Measurements from ENCODE around the gene ADCYAP1. TPM values are rescaled to one million over a fixed set of nuclear protein-coding genes. Genes with fewer than 3 reads are reported as not detected.

The ADCYAP1 gene
- polyA plus RNA-seq, 4 donors, result 0.56 to 0.66 TPM; not detected in 2

DNA sequence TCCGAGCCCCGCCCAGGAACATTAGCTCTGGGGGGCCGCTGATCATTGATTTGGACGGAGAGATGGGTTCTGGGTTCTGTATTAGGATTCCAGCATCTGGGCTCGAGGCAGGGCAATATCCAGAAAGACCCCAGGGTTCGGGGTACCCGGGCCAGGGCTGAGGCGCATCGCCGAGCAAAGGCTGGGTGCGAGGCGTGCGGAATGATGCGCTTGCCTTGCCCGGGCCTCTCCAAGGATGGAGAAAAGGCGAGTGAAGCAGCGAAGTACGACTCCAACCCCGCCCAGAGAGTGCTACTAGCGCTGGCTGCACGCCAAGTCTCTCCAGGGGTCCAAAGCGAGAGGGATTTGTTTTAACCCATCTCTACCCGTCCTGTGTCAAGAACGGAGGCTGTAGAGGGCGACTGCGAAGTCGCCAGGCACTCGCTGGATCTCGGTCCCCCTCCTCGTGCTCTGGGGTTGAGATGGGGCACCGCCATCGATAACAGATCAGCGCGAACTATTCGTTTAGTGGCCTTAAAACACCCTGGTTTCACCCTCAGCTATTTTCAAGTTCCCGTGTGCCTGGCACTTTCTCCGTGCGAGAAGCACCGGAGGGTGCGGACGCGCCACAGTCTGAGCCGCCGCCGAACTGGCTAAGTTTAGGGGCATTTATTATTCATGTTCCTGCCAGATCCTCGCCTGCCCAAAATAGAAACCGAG, 1.9 kb downstream of the ADCYAP1 start:
- no peak for FAIRE-seq
- Histone ChIP-seq H3K4me3 (ENCODE audit: low read depth in 1 of 3, low read length in 3 of 3) (no peak overlapping the region), H3K9me3 (ENCODE audit: control insufficient read depth in 2 of 2, insufficient read depth in 1 of 2, low read depth in 1 of 2, low read length in 1 of 2) (no peaks in the 10 kb centered on the region), H3K4me1 (ENCODE audit: control insufficient read depth in 3 of 3, insufficient read depth in 2 of 3, low read depth in 1 of 3, low read length in 2 of 3) (peaks cover 0 to 11% (median 10%) of the 10 kb centered on the region in 3 donors), H3K27ac (ENCODE audit: low read depth in 1 of 3, low read length in 2 of 3) (no peak overlapping the region), H3K27me3 (ENCODE audit: control insufficient read depth in 3 of 3, insufficient read depth in 3 of 3, low read length in 3 of 3) (peaks cover 21 to 87% (median 58%) of the 10 kb centered on the region in 3 donors), H3K36me3 (ENCODE audit: control insufficient read depth in 3 of 3, insufficient read depth in 2 of 3, low read depth in 1 of 3, low read length in 3 of 3) (no peaks in the 10 kb centered on the region)
- DNase-seq, result no peak
- 3 to 13% (median 11%) methylated on average over 47 of the region's 47 CpGs for WGBS, 3 donors

- H3K9me3 ChIP-seq (ENCODE audit: control insufficient read depth in 2 of 2, insufficient read depth in 1 of 2, low read depth in 1 of 2, low read length in 1 of 2), result no peaks in the 10 kb centered on the region
- 3% methylated on average over 61 to 75 of the region's 75 CpGs for WGBS, 3 donors
- H3K36me3 ChIP-seq (ENCODE audit: control insufficient read depth in 3 of 3, insufficient read depth in 2 of 3, low read depth in 1 of 3, low read length in 3 of 3), result no peaks in the 10 kb centered on the region
- H3K4me3 ChIP-seq (ENCODE audit: low read depth in 1 of 3, low read length in 3 of 3), result peak overlapping the region in 2 of 3 donors; percentile 15 to 28
- DNase-seq, result peak in 1 of 2 donors; percentile 22
- no peak for FAIRE-seq
- no peak overlapping the region for H3K27ac ChIP-seq (ENCODE audit: low read depth in 1 of 3, low read length in 2 of 3)
- H3K27me3 ChIP-seq (ENCODE audit: control insufficient read depth in 3 of 3, insufficient read depth in 3 of 3, low read length in 3 of 3), result peaks cover 21 to 82% (median 52%) of the 10 kb centered on the region in 3 donors
- peaks cover 0 to 11% (median 10%) of the 10 kb centered on the region in 3 donors for H3K4me1 ChIP-seq (ENCODE audit: control insufficient read depth in 3 of 3, insufficient read depth in 2 of 3, low read depth in 1 of 3, low read length in 2 of 3)
These were observed 2.6 kb downstream of the ADCYAP1 start for GRCh38 chr18:907115-907884.

DNA sequence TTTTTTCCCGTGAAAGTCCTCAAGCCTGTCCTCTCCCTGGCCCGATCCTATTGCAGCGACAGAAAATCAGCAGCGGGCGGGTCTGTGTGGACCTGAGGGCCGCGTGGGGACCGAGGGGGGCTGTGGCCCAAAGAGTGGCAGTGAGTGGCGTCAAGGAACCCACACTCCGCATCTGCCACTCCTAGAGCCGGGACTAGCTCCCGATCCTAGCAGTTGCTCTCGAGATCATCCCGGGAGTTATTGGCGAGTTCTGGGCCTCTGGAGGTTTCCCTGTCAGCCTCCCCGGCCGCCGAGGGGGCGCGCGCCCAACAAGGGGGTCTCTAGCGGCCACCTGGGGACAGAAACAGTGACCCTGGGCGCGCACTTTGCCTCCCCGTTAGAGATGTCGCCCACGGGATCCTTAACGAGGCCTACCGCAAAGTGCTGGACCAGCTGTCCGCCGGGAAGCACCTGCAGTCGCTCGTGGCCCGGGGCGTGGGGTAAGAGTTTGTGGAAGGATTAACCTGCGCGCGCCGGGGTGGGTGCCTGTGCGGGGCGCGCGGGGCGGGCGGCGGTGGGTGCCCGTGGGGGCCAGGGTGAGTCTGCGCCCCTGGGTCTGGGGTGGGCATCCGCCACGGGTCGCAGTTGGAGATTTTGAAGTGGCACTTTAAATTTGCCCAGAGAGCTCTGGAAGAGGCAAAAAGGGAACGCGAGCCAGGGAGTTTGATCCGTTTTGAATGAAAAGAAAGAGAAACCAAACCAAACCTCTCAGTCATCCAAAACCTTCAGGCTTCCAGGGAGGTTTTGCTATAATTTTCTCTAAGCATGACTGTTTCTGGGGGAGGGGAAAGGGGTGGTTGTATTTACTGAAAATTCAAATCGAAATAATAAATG, 3.5 kb downstream of the ADCYAP1 start:
- peaks cover 0 to 11% (median 10%) of the 10 kb centered on the region in 3 donors for H3K4me1 ChIP-seq (ENCODE audit: control insufficient read depth in 3 of 3, insufficient read depth in 2 of 3, low read depth in 1 of 3, low read length in 2 of 3)
- no peak for DNase-seq
- peaks cover 21 to 77% (median 49%) of the 10 kb centered on the region in 3 donors for H3K27me3 ChIP-seq (ENCODE audit: control insufficient read depth in 3 of 3, insufficient read depth in 3 of 3, low read length in 3 of 3)

DNA sequence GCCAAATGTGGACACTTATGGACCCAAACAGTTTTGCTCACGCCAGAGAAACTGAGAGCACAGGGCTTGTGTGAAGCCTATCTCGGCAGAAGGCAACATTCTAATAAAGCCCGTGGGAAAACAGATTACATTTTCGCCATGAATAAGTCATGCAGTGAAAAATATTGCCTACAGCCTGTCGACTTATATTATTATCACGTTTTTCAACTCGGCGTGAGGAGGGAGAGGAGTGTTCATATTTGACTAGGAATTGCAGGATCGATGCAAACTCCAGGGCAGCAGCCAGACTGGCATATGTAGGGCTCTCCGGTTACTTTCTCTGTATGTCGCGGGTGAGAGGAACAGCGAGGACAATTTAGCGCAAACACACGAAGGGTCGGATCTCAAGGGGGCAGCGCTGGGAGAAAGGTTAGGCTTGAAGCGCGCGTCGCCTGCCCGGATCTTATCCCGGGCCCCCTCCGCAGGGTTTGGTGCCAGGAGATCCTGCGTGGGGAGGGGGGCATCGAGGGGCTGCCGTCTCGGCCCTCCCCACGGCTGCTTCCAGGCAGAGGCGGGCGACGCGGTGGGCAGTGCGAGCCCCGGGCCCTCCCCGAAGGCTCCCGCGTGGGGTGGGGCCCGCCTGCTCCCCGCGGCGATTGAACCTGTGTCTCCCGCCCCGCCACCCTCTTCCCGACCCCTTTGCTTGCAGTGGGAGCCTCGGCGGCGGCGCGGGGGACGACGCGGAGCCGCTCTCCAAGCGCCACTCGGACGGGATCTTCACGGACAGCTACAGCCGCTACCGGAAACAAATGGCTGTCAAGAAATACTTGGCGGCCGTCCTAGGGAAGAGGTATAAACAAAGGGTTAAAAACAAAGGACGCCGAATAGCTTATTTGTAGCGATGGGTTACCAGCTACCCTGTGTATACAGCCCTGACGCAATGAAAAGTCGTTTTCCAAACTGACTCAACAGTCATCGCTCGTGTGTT, 4.4 kb downstream of the ADCYAP1 start:
- Histone ChIP-seq H3K27me3 (ENCODE audit: control insufficient read depth in 3 of 3, insufficient read depth in 3 of 3, low read length in 3 of 3) (peaks cover 21 to 70% (median 46%) of the 10 kb centered on the region in 3 donors), H3K4me3 (ENCODE audit: low read depth in 1 of 3, low read length in 3 of 3) (peak overlapping the region in 2 of 3 donors; percentile 2 to 28), H3K4me1 (ENCODE audit: control insufficient read depth in 3 of 3, insufficient read depth in 2 of 3, low read depth in 1 of 3, low read length in 2 of 3) (peaks cover 0 to 11% (median 10%) of the 10 kb centered on the region in 3 donors), H3K27ac (ENCODE audit: low read depth in 1 of 3, low read length in 2 of 3) (no peak overlapping the region), H3K36me3 (ENCODE audit: control insufficient read depth in 3 of 3, insufficient read depth in 2 of 3, low read depth in 1 of 3, low read length in 3 of 3) (no peaks in the 10 kb centered on the region), H3K9me3 (ENCODE audit: control insufficient read depth in 2 of 2, insufficient read depth in 1 of 2, low read depth in 1 of 2, low read length in 1 of 2) (no peaks in the 10 kb centered on the region)
- FAIRE-seq (no peak), DNase-seq (no peak)
- WGBS, 3 donors, result 5 to 18% (median 12%) methylated on average over 57 to 69 of the region's 69 CpGs

More for the DNA sequence above, 3.5 kb downstream of the ADCYAP1 start:
- peak overlapping the region; percentile 11 to 28 (median 15) for H3K4me3 ChIP-seq (ENCODE audit: low read depth in 1 of 3, low read length in 3 of 3)
- WGBS, 3 donors, result 4 to 9% (median 9%) methylated on average over 55 of the region's 55 CpGs
- H3K9me3 ChIP-seq (ENCODE audit: control insufficient read depth in 2 of 2, insufficient read depth in 1 of 2, low read depth in 1 of 2, low read length in 1 of 2), result no peaks in the 10 kb centered on the region
- H3K36me3 ChIP-seq (ENCODE audit: control insufficient read depth in 3 of 3, insufficient read depth in 2 of 3, low read depth in 1 of 3, low read length in 3 of 3), result no peaks in the 10 kb centered on the region
- no peak overlapping the region for H3K27ac ChIP-seq (ENCODE audit: low read depth in 1 of 3, low read length in 2 of 3)
- FAIRE-seq, result no peak

- no peak for FAIRE-seq
- no peak for DNase-seq
- WGBS, 3 donors, result 44 to 60% (median 56%) methylated on average over 5 of the region's 5 CpGs
These were observed 5.6 kb downstream of the ADCYAP1 start for GRCh38 chr18:910247-910646.

DNA sequence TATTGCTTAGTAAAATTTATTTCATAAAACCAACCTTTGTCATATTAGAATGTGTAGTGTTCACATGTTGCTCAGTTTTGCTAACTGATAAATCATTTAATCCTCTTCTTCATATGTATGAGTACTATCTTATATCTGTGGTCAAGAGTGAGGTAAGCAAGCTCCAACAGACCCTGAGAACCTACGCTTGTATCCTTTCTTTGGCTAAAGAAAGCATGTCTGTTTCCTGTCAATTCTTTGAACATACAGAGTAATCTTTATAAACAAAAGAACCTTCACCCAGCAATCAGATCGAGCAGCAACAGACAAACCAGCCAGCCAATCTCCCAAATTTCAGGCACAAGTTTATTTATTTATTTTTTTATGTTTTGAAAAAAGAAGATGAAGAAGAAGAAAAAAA, 6.4 kb downstream of the ADCYAP1 start:
- Histone ChIP-seq H3K27ac (ENCODE audit: low read depth in 1 of 3, low read length in 2 of 3) (no peak overlapping the region), H3K4me1 (ENCODE audit: control insufficient read depth in 3 of 3, insufficient read depth in 2 of 3, low read depth in 1 of 3, low read length in 2 of 3) (peaks cover 0 to 11% (median 10%) of the 10 kb centered on the region in 3 donors), H3K9me3 (ENCODE audit: control insufficient read depth in 2 of 2, insufficient read depth in 1 of 2, low read depth in 1 of 2, low read length in 1 of 2) (no peaks in the 10 kb centered on the region), H3K4me3 (ENCODE audit: low read depth in 1 of 3, low read length in 3 of 3) (no peak overlapping the region), H3K27me3 (ENCODE audit: control insufficient read depth in 3 of 3, insufficient read depth in 3 of 3, low read length in 3 of 3) (peaks cover 15 to 50% (median 28%) of the 10 kb centered on the region in 3 donors), H3K36me3 (ENCODE audit: control insufficient read depth in 3 of 3, insufficient read depth in 2 of 3, low read depth in 1 of 3, low read length in 3 of 3) (no peaks in the 10 kb centered on the region)
- no peak for DNase-seq
- FAIRE-seq, result no peak
- WGBS, 3 donors, result 7 to 9% (median 7%) methylated on average over 2 of the region's 2 CpGs

More at GRCh38 chr18:910247-910646, 5.6 kb downstream of the ADCYAP1 start:
- peaks cover 15 to 58% (median 36%) of the 10 kb centered on the region in 3 donors for H3K27me3 ChIP-seq (ENCODE audit: control insufficient read depth in 3 of 3, insufficient read depth in 3 of 3, low read length in 3 of 3)
- H3K36me3 ChIP-seq (ENCODE audit: control insufficient read depth in 3 of 3, insufficient read depth in 2 of 3, low read depth in 1 of 3, low read length in 3 of 3), result no peaks in the 10 kb centered on the region
- H3K4me1 ChIP-seq (ENCODE audit: control insufficient read depth in 3 of 3, insufficient read depth in 2 of 3, low read depth in 1 of 3, low read length in 2 of 3), result peaks cover 0 to 11% (median 10%) of the 10 kb centered on the region in 3 donors
- H3K27ac ChIP-seq (ENCODE audit: low read depth in 1 of 3, low read length in 2 of 3), result no peak overlapping the region
- H3K4me3 ChIP-seq (ENCODE audit: low read depth in 1 of 3, low read length in 3 of 3), result no peak overlapping the region
- no peaks in the 10 kb centered on the region for H3K9me3 ChIP-seq (ENCODE audit: control insufficient read depth in 2 of 2, insufficient read depth in 1 of 2, low read depth in 1 of 2, low read length in 1 of 2)

DNA sequence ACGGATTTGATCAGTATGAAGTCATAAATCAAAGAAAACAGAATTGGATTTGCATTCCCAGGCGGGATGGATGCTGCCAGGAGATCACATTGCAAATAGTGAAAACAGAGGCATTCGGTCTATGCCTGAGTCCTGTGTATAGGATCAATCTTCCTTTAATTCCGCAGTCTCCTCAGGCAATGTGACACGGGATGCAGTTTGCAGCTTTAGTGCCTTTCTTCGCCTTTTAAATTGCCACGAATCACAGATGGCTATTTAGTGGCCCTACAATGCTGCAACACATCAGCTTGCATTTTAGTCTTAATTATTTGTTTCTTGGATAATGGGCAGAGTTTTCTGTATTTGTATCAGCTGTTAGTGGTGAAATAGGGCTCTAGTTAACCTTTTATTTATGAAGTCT, 6.8 kb downstream of the ADCYAP1 start:
- no peaks in the 10 kb centered on the region for H3K9me3 ChIP-seq (ENCODE audit: control insufficient read depth in 2 of 2, insufficient read depth in 1 of 2, low read depth in 1 of 2, low read length in 1 of 2)
- no peak for DNase-seq
- no peak overlapping the region for H3K27ac ChIP-seq (ENCODE audit: low read depth in 1 of 3, low read length in 2 of 3)
- no peak overlapping the region for H3K4me3 ChIP-seq (ENCODE audit: low read depth in 1 of 3, low read length in 3 of 3)
- H3K36me3 ChIP-seq (ENCODE audit: control insufficient read depth in 3 of 3, insufficient read depth in 2 of 3, low read depth in 1 of 3, low read length in 3 of 3), result no peaks in the 10 kb centered on the region
- peaks cover 15 to 45% (median 24%) of the 10 kb centered on the region in 3 donors for H3K27me3 ChIP-seq (ENCODE audit: control insufficient read depth in 3 of 3, insufficient read depth in 3 of 3, low read length in 3 of 3)
- FAIRE-seq, result no peak
- 14 to 20% (median 17%) methylated on average over 7 of the region's 7 CpGs for WGBS, 3 donors
- H3K4me1 ChIP-seq (ENCODE audit: control insufficient read depth in 3 of 3, insufficient read depth in 2 of 3, low read depth in 1 of 3, low read length in 2 of 3), result peaks cover 0 to 11% (median 10%) of the 10 kb centered on the region in 3 donors
